DMS 273 (cell line): ENCODE measurements around the gene TXNDC17.
"Not testable (repeated sequence)": the region's sequence is repeated elsewhere in the genome, so short reads cannot be mapped to it uniquely, and the experiment has no call there.

Experiments
- DNase-seq: peaks from one replicate; lab custom pipeline; 2025; ENCODE audit not compliant: unreplicated experiment; lab: John Stamatoyannopoulos, UW

TXNDC17 gene

GRCh38 chr17:6682339-6682738, 41.5 kb downstream of the TXNDC17 start:
- no peak for DNase-seq

DNA sequence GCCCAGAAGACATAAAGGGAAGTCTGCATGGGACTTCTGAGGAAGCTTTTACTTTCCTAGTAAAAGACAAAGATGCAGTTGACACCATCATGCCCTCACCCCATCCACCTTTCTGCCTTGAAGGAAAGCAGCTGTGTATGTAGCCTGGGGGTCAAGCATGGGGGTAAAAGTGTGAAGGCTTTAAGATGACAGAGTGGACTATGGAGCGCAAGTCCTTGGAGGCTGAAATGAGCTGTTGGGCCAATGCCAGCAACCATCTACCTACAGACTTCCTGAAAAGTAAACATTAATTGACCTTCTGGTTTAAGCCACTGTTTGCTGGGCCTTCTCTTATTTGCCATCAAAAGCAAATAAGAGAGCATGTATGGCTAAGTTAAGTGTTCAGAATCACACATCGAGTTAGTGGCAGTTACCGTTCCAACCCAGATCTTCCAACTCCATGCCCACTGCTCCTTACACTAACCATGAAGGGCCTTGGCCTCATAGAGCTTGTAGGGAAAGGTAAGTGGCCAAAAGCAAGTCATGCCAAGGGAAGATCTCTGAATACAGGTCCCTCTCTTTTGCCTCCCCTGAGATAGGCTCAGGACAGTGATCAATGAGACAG, 42.3 kb downstream of the TXNDC17 start:
- no peak for DNase-seq

- DNase-seq, result no peak
Measured at GRCh38 chr17:6683730-6684459, 43.0 kb downstream of the TXNDC17 start.

- no peak for DNase-seq
Measured at GRCh38 chr17:6684460-6684783, 43.6 kb downstream of the TXNDC17 start.

- no peak for DNase-seq
Measured at GRCh38 chr17:6684881-6685767, 44.3 kb downstream of the TXNDC17 start.

GRCh38 chr17:6686026-6686425, 45.2 kb downstream of the TXNDC17 start:
- no peak for DNase-seq

DNA sequence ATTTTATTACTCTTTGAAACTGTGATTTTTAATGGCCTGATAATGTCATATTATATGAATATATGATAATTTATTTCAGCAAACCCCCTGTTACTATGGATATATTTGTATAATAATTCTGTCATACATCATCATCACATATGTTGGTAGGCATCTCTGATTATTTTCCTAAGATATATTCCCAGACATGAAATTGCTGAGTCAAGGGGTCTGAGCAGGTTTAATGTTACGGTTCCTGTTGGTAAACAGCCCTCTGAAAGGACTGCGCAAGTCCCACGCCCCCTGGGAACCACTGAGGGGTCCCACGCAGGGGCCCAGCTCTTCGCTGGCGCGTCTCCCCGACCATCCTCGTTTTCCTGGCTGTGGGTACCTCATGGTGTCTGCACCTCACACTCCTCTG, 48.1 kb downstream of the TXNDC17 start:
- DNase-seq, result no peak

DNA sequence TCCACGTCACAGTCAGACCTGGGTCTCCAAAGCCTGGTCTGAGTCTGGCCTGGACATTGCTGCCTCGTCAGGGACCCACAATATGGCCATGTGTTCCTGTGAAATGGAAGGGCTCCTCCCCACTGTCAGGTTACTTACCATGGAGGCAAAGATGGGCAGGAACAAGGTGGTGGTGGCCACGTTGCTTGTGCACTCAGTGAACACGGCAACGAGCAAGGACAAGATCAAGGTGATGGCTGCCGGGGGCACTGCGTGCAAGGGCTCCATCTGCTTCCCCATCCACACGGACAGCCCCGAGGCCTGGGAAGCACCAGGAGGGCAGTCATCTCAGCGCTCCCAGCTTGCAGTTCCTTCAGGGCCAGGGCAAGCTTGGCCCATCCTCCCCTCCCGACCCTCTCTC, 49.8 kb downstream of the TXNDC17 start:
- no peak for DNase-seq

DNA sequence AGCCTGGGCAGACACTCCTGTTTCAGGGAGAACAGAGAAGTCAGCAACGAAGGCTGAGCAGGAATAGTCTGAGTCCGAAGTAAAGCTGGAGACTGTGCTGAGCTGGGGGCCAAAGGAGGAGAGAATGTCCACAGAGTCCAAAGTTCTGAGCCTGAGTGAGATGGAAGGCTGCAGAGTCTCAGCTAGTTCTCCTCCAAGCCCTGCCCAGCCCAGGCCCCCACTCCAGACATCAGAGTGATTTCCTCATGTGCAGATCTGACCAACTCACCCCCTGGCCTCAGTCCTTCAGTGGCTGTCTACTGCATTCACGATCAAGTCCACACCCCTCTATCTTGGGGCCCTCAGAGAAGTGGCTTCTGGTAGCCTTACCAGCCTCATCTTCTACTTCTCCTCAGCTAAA, 50.7 kb downstream of the TXNDC17 start:
- DNase-seq, result no peak

DNA sequence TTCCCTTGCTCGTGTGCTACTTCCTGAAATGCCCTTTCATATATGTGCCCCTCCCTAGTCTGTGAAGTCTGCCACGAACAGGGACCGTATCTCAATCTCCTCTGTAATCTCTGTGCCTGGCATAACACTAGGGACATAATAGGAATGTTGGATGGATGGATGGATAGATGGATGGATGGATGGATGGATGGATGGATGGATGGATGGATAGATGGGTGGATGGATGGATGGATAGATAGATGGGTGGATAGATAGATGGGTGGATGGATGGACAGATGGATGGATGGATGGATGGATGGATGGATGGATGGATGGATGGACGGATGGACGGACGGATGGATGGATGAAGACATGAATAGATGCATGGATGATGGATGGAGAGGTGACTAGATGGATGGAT, 51.1 kb downstream of the TXNDC17 start:
- DNase-seq, result not testable (repeated sequence)
